Neural progenitor cell (in vitro differentiated cells): Measurements from ENCODE around the gene POLR2C.

Source experiments
- EZH2 ChIP-seq: fragments of 200-600 bp; sonication (generic); IDR thresholded peaks from 2 replicates; pipeline ENCODE4 v1.6.1; 2017; ENCODE audit warnings: antibody characterized with exemption, mild to moderate bottlenecking, moderate library complexity
- EZH2phosphoT487 ChIP-seq: fragments of 200-600 bp; sonication (generic); IDR thresholded peaks from 2 replicates; pipeline ENCODE4 v1.6.1; 2017; ENCODE audit warnings: antibody characterized with exemption
- TF ChIP-seq, protein P1 (sequence below): fragments of 200-600 bp; sonication (generic); IDR thresholded peaks from 2 replicates; pipeline ENCODE4 v1.5.1; 2017; ENCODE audit warnings: antibody characterized with exemption, mild to moderate bottlenecking

DNA sequence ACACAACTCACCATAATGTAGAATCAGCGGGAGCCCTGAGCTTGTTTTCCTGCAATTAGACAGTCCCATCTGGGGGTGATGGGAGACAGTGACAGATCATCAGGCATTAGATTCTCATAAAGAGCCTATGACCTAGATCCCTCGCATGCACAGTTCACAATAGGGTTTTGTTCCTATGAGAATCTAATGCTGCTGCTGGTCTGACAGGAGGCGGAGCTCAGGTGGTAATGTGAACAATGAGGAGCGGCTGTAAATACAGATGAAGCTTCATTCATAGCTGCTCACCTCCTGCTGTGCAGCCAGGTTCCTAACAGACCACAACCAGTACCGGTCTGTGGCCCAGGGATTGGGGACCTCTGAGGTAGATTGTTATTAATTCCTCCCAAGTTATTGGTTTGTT lies 26.8 kb downstream of the POLR2C start:
- TF ChIP-seq EZH2 (no peak), EZH2phosphoT487 (no peak)
- TF ChIP-seq, protein P1, sequence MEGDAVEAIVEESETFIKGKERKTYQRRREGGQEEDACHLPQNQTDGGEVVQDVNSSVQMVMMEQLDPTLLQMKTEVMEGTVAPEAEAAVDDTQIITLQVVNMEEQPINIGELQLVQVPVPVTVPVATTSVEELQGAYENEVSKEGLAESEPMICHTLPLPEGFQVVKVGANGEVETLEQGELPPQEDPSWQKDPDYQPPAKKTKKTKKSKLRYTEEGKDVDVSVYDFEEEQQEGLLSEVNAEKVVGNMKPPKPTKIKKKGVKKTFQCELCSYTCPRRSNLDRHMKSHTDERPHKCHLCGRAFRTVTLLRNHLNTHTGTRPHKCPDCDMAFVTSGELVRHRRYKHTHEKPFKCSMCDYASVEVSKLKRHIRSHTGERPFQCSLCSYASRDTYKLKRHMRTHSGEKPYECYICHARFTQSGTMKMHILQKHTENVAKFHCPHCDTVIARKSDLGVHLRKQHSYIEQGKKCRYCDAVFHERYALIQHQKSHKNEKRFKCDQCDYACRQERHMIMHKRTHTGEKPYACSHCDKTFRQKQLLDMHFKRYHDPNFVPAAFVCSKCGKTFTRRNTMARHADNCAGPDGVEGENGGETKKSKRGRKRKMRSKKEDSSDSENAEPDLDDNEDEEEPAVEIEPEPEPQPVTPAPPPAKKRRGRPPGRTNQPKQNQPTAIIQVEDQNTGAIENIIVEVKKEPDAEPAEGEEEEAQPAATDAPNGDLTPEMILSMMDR = no peak
